ENCODE results near the gene KCNH2. TPM values are rescaled to one million over a fixed set of nuclear protein-coding genes. Genes with fewer than 3 reads are reported as not detected.

The KCNH2 gene
- total RNA-seq, 1 experiment from 2014 or later: 0.84 TPM

DNA sequence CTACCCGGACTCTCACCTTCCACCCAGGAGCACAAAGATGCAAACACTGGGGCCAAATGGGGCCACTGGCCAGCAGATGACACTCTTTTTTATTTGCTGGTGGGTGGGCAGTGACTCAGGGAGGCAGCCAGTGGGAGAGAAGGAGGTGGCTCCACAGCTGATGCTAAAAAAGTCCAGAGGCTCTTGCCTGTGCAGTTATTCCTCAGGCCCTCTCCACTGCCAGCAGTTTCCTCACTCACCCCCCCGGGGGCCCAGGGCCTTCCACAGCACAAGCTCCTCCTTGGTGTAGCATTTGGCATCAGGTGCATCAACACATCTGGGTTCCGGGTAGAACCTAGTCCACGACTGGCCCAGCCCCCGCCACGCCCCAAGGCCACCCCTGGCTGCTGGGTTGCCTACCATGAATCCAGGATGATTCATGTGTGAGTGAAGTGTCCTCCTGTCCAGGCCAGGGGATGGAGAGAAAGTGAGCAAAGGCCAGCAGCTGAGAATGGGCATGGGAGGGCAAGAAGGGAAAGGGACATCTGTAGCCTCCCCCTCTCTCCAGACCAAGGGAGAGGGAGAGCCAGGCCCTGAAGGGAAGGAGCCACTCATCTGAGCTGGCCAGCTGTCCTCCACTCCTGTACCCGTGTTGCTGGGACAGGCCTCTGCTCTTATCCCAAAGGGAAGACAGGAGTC lies 1.7 kb upstream of the KCNH2 start:
- Histone ChIP-seq H3K9ac (ENCODE audit: low read length) (no peak overlapping the region), H4K20me1 (ENCODE audit: low read length) (no peaks in the 10 kb centered on the region), H3K9me3 (ENCODE audit: low read length) (no peaks in the 10 kb centered on the region), H3K4me1 (ENCODE audit: insufficient read depth, low read length) (no peaks in the 10 kb centered on the region; the same call in 1 of the 2 replicates), H3K4me2 (ENCODE audit: low read length) (no peak overlapping the region), H3K9me2 (replicated peaks; ENCODE audit: low read length) (no peaks in the 10 kb centered on the region), H3F3A (ENCODE audit: low read length, unreplicated experiment) (no peaks in the 10 kb centered on the region), H3K27ac (ENCODE audit: low read length) (no peak overlapping the region), H3K79me2 (ENCODE audit: low read length) (no peaks in the 10 kb centered on the region), H3K36me3 (ENCODE audit: low read depth, low read length) (no peaks in the 10 kb centered on the region), H3K4me3 (ENCODE audit: low read length) (no peak overlapping the region), H3K27me3 (ENCODE audit: low read length) (peaks cover 33% of the 10 kb centered on the region), H2AFZ (ENCODE audit: low read length) (no peak overlapping the region)
- DNase-seq (no peak), ATAC-seq (peak; percentile 39)
- intact Hi-C loops (cut with micrococcal nuclease): loop anchor here (10.0 kb wide), 1 partner anchor 135 kb away; no protein-coding TSS in a partner anchor
- ChIA-PET CTCF (no interaction called here), POLR2A (ENCODE audit: unreplicated experiment) (no interaction called here)
- BruUV-seq (replicated peaks): no TSS peak
- TF ChIP-seq EZH2phosphoT487 (IDR thresholded peaks at IDR 0.05; ENCODE audit: borderline replicate concordance, low read length) (no peak), EZH2 (IDR thresholded peaks at IDR 0.05; ENCODE audit: low read length, unreplicated experiment) (no peak)
- TF ChIP-seq, protein P1, sequence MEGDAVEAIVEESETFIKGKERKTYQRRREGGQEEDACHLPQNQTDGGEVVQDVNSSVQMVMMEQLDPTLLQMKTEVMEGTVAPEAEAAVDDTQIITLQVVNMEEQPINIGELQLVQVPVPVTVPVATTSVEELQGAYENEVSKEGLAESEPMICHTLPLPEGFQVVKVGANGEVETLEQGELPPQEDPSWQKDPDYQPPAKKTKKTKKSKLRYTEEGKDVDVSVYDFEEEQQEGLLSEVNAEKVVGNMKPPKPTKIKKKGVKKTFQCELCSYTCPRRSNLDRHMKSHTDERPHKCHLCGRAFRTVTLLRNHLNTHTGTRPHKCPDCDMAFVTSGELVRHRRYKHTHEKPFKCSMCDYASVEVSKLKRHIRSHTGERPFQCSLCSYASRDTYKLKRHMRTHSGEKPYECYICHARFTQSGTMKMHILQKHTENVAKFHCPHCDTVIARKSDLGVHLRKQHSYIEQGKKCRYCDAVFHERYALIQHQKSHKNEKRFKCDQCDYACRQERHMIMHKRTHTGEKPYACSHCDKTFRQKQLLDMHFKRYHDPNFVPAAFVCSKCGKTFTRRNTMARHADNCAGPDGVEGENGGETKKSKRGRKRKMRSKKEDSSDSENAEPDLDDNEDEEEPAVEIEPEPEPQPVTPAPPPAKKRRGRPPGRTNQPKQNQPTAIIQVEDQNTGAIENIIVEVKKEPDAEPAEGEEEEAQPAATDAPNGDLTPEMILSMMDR (conservative IDR thresholded peaks at IDR 0.05; ENCODE audit: low read depth, low read length): no peak

DNA sequence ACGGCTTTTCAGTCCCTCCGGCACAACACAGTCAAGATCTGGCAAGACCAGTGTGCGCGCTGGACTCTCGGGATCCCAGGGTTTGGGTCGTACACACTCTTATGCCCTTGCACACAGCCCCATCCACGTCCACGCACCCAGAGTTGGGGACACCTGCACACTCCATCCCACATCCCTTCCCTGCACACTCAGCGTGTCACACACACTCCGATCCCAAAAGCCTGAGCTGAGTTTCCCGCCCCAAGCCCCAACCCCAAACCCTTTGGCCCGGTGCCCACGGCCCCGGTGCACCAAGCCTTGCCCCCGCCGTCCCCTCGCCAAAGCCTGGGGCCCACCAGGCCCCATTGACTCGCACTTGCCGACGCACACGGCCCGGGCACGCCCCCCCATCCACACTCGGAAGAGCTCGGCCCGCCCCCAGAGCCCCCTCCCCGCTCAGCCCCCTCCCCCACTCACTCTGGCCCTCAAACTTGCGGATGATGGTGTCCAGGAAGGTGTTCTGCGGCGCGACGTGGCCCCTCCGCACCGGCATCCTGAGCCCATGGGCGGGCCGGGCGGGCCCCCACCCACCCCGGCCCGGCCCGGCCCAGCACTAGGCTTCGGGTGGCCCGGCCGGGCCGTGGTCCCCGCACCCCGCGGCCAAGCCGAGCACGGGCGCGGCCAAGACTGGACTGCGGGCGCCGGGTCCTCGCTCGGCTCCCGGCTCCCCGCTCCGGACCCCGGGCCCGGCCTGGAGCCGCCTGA lies 567 bp downstream of the KCNH2 start:
- no peaks in the 10 kb centered on the region for H3K9me3 ChIP-seq (ENCODE audit: low read length)
- ChIA-PET CTCF (no interaction called here), POLR2A (ENCODE audit: unreplicated experiment) (no interaction called here)
- H3F3A ChIP-seq (ENCODE audit: low read length, unreplicated experiment): no peaks in the 10 kb centered on the region
- intact Hi-C loops (cut with micrococcal nuclease): loop anchor here (10.0 kb wide), 1 partner anchor 137 kb away; no protein-coding TSS in a partner anchor
- H4K20me1 ChIP-seq (ENCODE audit: low read length): no peaks in the 10 kb centered on the region
- H3K27ac ChIP-seq (ENCODE audit: low read length): no peak overlapping the region
- H3K4me3 ChIP-seq (ENCODE audit: low read length): no peak overlapping the region
- no peaks in the 10 kb centered on the region for H3K79me2 ChIP-seq (ENCODE audit: low read length)
- TF ChIP-seq EZH2phosphoT487 (IDR thresholded peaks at IDR 0.05; ENCODE audit: borderline replicate concordance, low read length): no peak
- no peak for TF ChIP-seq EZH2 (IDR thresholded peaks at IDR 0.05; ENCODE audit: low read length, unreplicated experiment)
- TF ChIP-seq, protein P1 (conservative IDR thresholded peaks at IDR 0.05; ENCODE audit: low read depth, low read length): no peak
- H3K27me3 ChIP-seq (ENCODE audit: low read length): peaks cover 33% of the 10 kb centered on the region
- no peaks in the 10 kb centered on the region; the same call in 1 of the 2 replicates for H3K4me1 ChIP-seq (ENCODE audit: insufficient read depth, low read length)
- H2AFZ ChIP-seq (ENCODE audit: low read length): no peak overlapping the region
- ATAC-seq: no peak
- H3K4me2 ChIP-seq (ENCODE audit: low read length): no peak overlapping the region
- BruUV-seq (replicated peaks): no TSS peak
- DNase-seq: no peak
- no peak overlapping the region for H3K9ac ChIP-seq (ENCODE audit: low read length)
- no peaks in the 10 kb centered on the region for H3K36me3 ChIP-seq (ENCODE audit: low read depth, low read length)
- H3K9me2 ChIP-seq (replicated peaks; ENCODE audit: low read length): no peaks in the 10 kb centered on the region
